IMR-90 (cell line): ENCODE measurements around the gene PLP1.

Source experiments
- BHLHE40 ChIP-seq: fragments of 150-350 bp; IDR thresholded peaks from 2 replicates; pipeline ENCODE4 v1.6.1; 2016; ENCODE audit warnings: mild to moderate bottlenecking, low read depth, low read length
- CHD1 ChIP-seq: IDR thresholded peaks from 2 replicates; pipeline ENCODE4 v1.6.1; 2012; ENCODE audit warnings: low read depth, low read length, improper control_type of control experiment
- CTCF ChIP-seq: conservative IDR thresholded peaks from 2 replicates; pipeline ENCODE4 v1.5.1; 2012; ENCODE audit warnings: mild to moderate bottlenecking, low read depth, low read length, improper control_type of control experiment
- ELK1 ChIP-seq: fragments of 150-350 bp; IDR thresholded peaks from 2 replicates; pipeline ENCODE4 v1.6.1; 2016; ENCODE audit warnings: low read depth, mild to moderate bottlenecking, low read length, moderate library complexity, borderline replicate concordance
- MAFK ChIP-seq: IDR thresholded peaks from 2 replicates; pipeline ENCODE4 v1.6.1; 2012; ENCODE audit warnings: low read depth, low read length, improper control_type of control experiment
- POLR2A ChIP-seq: IDR thresholded peaks from 2 replicates; pipeline ENCODE4 v1.6.1; 2012; ENCODE audit warnings: mild to moderate bottlenecking, low read depth, low read length
- RAD21 ChIP-seq: IDR thresholded peaks from 2 replicates; pipeline ENCODE4 v1.6.1; 2012; ENCODE audit warnings: low read length, improper control_type of control experiment
- RCOR1 ChIP-seq: IDR thresholded peaks from 2 replicates; pipeline ENCODE4 v1.6.1; 2012; ENCODE audit warnings: mild to moderate bottlenecking, low read length, improper control_type of control experiment; ENCODE audit not compliant: insufficient replicate concordance
- RFX5 ChIP-seq: IDR thresholded peaks from 2 replicates; pipeline ENCODE4 v1.8.0; 2012; ENCODE audit warnings: low read depth, mild to moderate bottlenecking, low read length, moderate library complexity
- SMC3 ChIP-seq: fragments of 150-350 bp; IDR thresholded peaks from 2 replicates; pipeline ENCODE4 v1.6.1; 2016; ENCODE audit warnings: low read depth, mild to moderate bottlenecking, antibody characterized with exemption, low read length, moderate library complexity
- USF2 ChIP-seq: fragments of 150-350 bp; IDR thresholded peaks from 2 replicates; pipeline ENCODE4 v1.6.1; 2017; ENCODE audit warnings: mild to moderate bottlenecking, antibody characterized with exemption, low read length, low read depth

GRCh38 chrX:103756736-103757135 is 19.9 kb upstream of the PLP1 start:
- no peak for TF ChIP-seq RAD21
- TF ChIP-seq MAFK: no peak
- TF ChIP-seq ELK1: no peak
- no peak for TF ChIP-seq CTCF
- no peak for TF ChIP-seq POLR2A
- no peak for TF ChIP-seq RFX5
- no peak for TF ChIP-seq BHLHE40
- TF ChIP-seq USF2: no peak
- TF ChIP-seq CHD1: no peak
- no peak for TF ChIP-seq RCOR1
- no peak for TF ChIP-seq SMC3
